Loucy (cell line): Measurements from ENCODE around the gene BACH2.

Experiments
- H2AFZ ChIP-seq: fragments of 200-600 bp; sonication (generic); 2 replicates; pipeline ENCODE4 v1.6.0; 2016; ENCODE audit warnings: antibody characterized with exemption, mild to moderate bottlenecking, low read length, moderate library complexity
- H3F3A ChIP-seq: fragments of 200-600 bp; 2 replicates; pipeline ENCODE4 v1.6.0; 2016; ENCODE audit warnings: antibody characterized with exemption, low read depth, mild to moderate bottlenecking
- H3K27me3 ChIP-seq: fragments of 200-600 bp; sonication (generic); 2 replicates; pipeline ENCODE4 v1.6.1; 2014; ENCODE audit warnings: low read length, mild to moderate bottlenecking; ENCODE audit not compliant: insufficient read depth, poor library complexity, severe bottlenecking
- H3K36me3 ChIP-seq: fragments of 200-600 bp; sonication (generic); 2 replicates; pipeline ENCODE4 v1.6.1; 2016; ENCODE audit warnings: low read length; ENCODE audit not compliant: insufficient read depth
- H3K4me1 ChIP-seq: fragments of 200-600 bp; sonication (generic); 2 replicates; pipeline ENCODE4 v1.5.1; 2014; ENCODE audit warnings: low read length, mild to moderate bottlenecking; ENCODE audit not compliant: insufficient read depth, poor library complexity, severe bottlenecking
- H3K4me2 ChIP-seq: fragments of 200-600 bp; sonication (generic); 2 replicates; pipeline ENCODE4 v1.6.0; 2014; ENCODE audit warnings: antibody characterized with exemption, low read length, low read depth, mild to moderate bottlenecking; ENCODE audit not compliant: poor library complexity, severe bottlenecking
- H3K4me3 ChIP-seq: fragments of 200-600 bp; sonication (generic); 2 replicates; pipeline ENCODE4 v1.5.1; 2014; ENCODE audit warnings: low read length, mild to moderate bottlenecking, mixed read lengths; ENCODE audit not compliant: poor library complexity, severe bottlenecking
- H3K79me2 ChIP-seq: fragments of 200-600 bp; sonication (generic); 2 replicates; pipeline ENCODE4 v1.6.1; 2014; ENCODE audit warnings: low read length; ENCODE audit not compliant: insufficient read depth
- H3K9ac ChIP-seq: fragments of 200-600 bp; sonication (generic); 2 replicates; pipeline ENCODE4 v1.6.0; 2014; ENCODE audit warnings: mild to moderate bottlenecking, low read depth, low read length, moderate library complexity; ENCODE audit not compliant: poor library complexity, severe bottlenecking
- H3K9me2 ChIP-seq: fragments of 200-600 bp; sonication (generic); replicated peaks from 2 replicates; pipeline ENCODE4 v1.6.1; 2016; ENCODE audit warnings: low read depth, low read length, mixed read lengths
- H3K9me3 ChIP-seq: fragments of 200-600 bp; sonication (generic); 2 replicates; pipeline ENCODE4 v1.6.1; 2014; ENCODE audit warnings: mild to moderate bottlenecking, antibody characterized with exemption, low read length, low read depth; ENCODE audit not compliant: insufficient read depth
- H4K20me1 ChIP-seq: fragments of 200-600 bp; sonication (generic); 2 replicates; pipeline ENCODE4 v1.6.0; 2014; ENCODE audit warnings: antibody characterized with exemption, low read length, mild to moderate bottlenecking; ENCODE audit not compliant: insufficient read depth, poor library complexity, severe bottlenecking
- EZH2phosphoT487 ChIP-seq: fragments of 200-600 bp; IDR thresholded peaks from 2 replicates; pipeline ENCODE4 v1.6.1; 2018; ENCODE audit warnings: antibody characterized with exemption, mild to moderate bottlenecking, moderate library complexity, borderline replicate concordance
- TF ChIP-seq, protein P1 (sequence below): fragments of 200-600 bp; sonication (generic); conservative IDR thresholded peaks from 2 replicates; pipeline ENCODE4 v1.5.1; 2014; ENCODE audit warnings: mild to moderate bottlenecking, antibody characterized with exemption, low read length

Gene BACH2

DNA sequence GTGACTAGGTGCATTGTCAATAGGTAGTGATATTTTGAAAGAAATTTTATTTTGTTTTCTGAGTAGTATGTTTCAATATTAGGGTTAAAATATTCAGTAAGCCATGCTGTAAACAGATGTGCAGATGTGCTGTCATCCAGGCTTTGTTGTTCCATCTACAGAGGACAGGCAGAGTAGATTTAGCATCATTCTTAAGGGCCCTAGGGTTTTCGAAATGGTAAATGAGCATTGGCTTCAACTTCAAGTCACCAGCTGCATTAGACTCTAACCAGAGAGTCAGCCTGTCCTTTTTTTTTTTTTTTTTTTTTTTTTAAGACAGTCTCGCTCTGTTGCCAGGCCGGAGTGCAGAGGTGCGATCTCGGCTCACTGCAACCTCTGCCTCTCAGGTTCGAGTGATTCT is 27.1 kb upstream of the BACH2 start:
- no peak overlapping the region for H3K4me3 ChIP-seq

DNA sequence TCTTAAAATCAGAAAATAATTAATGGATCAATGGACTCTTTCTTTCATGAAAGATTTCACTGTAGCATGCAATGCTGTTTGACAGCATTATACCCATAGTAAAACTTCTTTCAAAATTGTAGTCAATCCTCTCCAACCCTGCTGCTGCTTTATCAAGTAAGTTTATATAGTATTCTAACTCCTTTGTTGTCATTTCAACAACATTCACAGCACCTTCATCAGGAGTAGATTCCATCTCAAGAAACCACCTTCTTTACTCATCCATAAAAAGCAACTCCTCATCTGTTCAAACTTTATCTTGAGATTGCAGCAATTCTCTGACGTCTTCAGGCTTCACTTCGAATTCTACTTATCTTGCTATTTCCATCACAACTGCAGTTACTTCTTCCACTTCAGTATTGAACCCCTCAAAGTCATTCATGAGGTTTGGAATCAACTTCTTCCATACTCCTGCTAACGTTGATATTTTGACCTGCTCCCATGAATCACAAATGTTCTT is 26.4 kb upstream of the BACH2 start:
- no peak for TF ChIP-seq EZH2phosphoT487
- TF ChIP-seq, protein P1, sequence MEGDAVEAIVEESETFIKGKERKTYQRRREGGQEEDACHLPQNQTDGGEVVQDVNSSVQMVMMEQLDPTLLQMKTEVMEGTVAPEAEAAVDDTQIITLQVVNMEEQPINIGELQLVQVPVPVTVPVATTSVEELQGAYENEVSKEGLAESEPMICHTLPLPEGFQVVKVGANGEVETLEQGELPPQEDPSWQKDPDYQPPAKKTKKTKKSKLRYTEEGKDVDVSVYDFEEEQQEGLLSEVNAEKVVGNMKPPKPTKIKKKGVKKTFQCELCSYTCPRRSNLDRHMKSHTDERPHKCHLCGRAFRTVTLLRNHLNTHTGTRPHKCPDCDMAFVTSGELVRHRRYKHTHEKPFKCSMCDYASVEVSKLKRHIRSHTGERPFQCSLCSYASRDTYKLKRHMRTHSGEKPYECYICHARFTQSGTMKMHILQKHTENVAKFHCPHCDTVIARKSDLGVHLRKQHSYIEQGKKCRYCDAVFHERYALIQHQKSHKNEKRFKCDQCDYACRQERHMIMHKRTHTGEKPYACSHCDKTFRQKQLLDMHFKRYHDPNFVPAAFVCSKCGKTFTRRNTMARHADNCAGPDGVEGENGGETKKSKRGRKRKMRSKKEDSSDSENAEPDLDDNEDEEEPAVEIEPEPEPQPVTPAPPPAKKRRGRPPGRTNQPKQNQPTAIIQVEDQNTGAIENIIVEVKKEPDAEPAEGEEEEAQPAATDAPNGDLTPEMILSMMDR, result no peak
- H2AFZ ChIP-seq, result no peak overlapping the region
- H3K4me2 ChIP-seq, result no peak overlapping the region
- no peaks in the 10 kb centered on the region for H3K27me3 ChIP-seq
- H3K36me3 ChIP-seq, result no peaks in the 10 kb centered on the region
- H3K9me3 ChIP-seq, result no peaks in the 10 kb centered on the region
- H3K4me1 ChIP-seq, result no peaks in the 10 kb centered on the region
- no peak overlapping the region for H3K4me3 ChIP-seq
- no peaks in the 10 kb centered on the region for H4K20me1 ChIP-seq
- no peaks in the 10 kb centered on the region for H3K79me2 ChIP-seq
- no peak overlapping the region for H3K9ac ChIP-seq
- H3F3A ChIP-seq, result no peaks in the 10 kb centered on the region
- H3K9me2 ChIP-seq, result no peaks in the 10 kb centered on the region

More for the DNA sequence above, 27.1 kb upstream of the BACH2 start:
- H3K4me1 ChIP-seq, result no peaks in the 10 kb centered on the region
- H3K27me3 ChIP-seq, result no peaks in the 10 kb centered on the region
- no peaks in the 10 kb centered on the region for H3K9me3 ChIP-seq
- no peaks in the 10 kb centered on the region for H4K20me1 ChIP-seq
- no peak overlapping the region for H3K4me2 ChIP-seq
- H3K9ac ChIP-seq, result no peak overlapping the region
- H2AFZ ChIP-seq, result no peak overlapping the region
- no peaks in the 10 kb centered on the region for H3K79me2 ChIP-seq
- TF ChIP-seq, protein P1, result no peak
- TF ChIP-seq EZH2phosphoT487, result no peak
- H3K36me3 ChIP-seq, result no peaks in the 10 kb centered on the region
- H3K9me2 ChIP-seq, result no peaks in the 10 kb centered on the region
- H3F3A ChIP-seq, result no peaks in the 10 kb centered on the region

DNA sequence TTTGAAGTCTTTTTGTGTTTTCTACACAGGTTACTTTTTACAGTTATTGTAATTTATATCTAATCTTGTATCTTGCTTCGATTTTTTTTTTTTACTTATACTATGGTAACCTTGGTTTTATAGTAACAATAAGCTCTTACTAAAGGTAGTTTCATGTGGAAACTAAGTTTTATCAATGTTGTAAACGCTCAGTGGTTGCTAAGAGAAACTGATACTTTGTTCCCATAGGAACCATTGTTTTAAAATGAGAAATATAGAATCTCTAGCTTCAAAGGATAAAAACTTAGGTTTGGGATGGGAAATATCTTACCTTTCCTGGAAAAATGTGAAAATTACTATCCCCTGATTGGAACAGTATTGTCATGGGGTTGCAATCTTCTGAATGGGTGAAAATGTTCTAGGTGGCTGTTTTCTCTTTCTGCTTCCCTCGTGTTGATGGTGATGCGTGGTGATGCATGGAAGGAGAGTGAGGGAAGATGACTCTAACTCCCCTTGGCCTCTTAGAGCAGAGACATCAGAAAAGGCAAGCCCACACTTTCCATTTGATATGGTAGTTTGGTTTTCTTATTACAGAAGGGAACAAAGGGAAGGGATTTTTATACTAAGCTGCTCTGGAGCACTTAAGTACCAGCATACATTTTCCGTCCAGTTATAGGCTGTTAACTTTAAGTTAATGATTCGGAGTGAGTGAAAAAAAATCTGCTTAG is 23.5 kb upstream of the BACH2 start:
- H3K4me1 ChIP-seq, result peaks cover 12% of the 10 kb centered on the region
- TF ChIP-seq EZH2phosphoT487, result no peak
- TF ChIP-seq, protein P1, result no peak
- no peak overlapping the region for H3K4me2 ChIP-seq
- H3K9ac ChIP-seq, result no peak overlapping the region
- no peaks in the 10 kb centered on the region for H3K9me2 ChIP-seq
- H2AFZ ChIP-seq, result no peak overlapping the region
- no peaks in the 10 kb centered on the region for H4K20me1 ChIP-seq
- no peaks in the 10 kb centered on the region for H3K27me3 ChIP-seq
- H3K4me3 ChIP-seq, result no peak overlapping the region
- no peaks in the 10 kb centered on the region for H3K79me2 ChIP-seq
- H3K36me3 ChIP-seq, result no peaks in the 10 kb centered on the region
- no peaks in the 10 kb centered on the region for H3K9me3 ChIP-seq
- no peaks in the 10 kb centered on the region for H3F3A ChIP-seq
